Measurements from ENCODE around the gene NAP1L4. TPM values are rescaled to one million over a fixed set of nuclear protein-coding genes. Genes with fewer than 3 reads are reported as not detected.
A peak's percentile ranks its signal among the peaks of the same experiment; 100 is the strongest.
"Not testable (repeated sequence)": the region's sequence is repeated elsewhere in the genome, so short reads cannot be mapped to it uniquely, and the experiment has no call there.

NAP1L4 gene
- polyA plus RNA-seq, 3 donors: 181 to 220 (median 190) TPM

DNA sequence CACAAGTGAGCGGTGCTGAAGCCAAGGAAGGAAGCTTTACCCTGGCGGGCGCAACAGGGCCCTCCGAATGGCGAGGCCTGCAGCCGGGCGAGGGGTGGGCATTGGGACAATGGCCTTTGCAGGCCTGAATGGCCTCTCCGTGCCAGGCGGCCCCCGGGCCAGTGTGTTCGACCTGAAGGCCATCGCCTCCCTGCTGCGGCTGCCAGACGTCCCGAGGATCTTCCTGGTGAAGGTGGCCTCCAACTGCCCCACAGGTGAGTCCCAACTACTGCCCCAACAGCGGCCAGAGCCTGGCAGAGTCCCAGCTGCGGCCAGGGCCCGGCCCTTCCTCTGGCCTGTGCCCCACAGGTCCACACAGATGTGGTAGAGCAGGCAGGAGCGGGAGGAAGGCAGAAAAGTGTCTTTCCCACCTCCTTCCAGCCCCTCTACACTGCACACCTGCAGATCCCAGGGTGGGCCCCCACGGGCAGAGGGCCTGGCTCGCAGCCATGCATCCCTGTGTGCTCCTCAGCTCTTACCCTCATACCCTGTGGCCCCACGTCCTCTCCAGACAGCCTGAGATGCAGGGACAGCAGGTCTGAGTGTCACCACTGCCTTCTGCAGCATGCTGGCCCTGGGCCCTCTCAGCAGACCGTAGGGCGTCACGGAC, 74.2 kb downstream of the NAP1L4 start:
- no peak for DNase-seq (ENCODE audit: extremely low read depth in 1 of 11, low read depth in 9 of 11, low spot score in 4 of 11)

DNA sequence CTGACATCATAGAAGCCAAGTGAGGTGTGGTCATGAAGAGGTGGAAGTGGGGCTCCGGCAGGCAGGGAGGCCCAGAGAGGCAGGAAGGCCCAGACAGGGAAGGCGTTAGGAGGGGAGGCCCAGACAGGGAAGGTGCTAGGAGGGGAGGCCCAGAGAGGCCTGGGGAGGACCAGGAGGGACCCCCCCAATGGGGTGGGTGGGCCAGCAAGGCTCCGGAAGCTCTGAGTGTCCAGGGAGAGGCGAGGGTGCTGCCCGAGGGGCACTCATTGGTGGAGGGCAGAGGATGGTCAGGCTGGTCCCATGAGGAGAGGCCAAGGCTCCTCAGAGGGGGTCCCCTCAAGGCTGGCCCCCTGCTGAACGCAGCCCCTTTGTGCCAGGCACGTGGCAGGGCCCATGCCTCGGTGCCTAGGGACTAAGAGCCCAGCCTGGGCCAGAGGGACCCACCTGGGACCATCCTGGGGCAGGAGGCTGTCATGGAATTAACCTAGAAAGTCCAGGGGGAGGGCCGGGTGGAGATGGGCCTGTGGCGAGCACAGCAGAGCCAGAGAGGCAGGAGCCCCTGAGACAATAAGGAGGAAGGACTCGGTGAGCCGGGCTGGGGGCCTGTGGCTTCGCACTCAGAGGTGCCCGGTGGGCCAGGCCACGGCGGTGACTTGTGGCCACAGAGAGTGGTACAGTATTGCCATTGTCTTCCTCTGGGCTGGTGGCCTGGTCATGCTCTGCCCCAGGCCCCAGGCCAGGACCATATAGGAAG, 75.1 kb downstream of the NAP1L4 start:
- DNase-seq (ENCODE audit: extremely low read depth in 1 of 11, low read depth in 9 of 11, low spot score in 4 of 11): no peak

DNA sequence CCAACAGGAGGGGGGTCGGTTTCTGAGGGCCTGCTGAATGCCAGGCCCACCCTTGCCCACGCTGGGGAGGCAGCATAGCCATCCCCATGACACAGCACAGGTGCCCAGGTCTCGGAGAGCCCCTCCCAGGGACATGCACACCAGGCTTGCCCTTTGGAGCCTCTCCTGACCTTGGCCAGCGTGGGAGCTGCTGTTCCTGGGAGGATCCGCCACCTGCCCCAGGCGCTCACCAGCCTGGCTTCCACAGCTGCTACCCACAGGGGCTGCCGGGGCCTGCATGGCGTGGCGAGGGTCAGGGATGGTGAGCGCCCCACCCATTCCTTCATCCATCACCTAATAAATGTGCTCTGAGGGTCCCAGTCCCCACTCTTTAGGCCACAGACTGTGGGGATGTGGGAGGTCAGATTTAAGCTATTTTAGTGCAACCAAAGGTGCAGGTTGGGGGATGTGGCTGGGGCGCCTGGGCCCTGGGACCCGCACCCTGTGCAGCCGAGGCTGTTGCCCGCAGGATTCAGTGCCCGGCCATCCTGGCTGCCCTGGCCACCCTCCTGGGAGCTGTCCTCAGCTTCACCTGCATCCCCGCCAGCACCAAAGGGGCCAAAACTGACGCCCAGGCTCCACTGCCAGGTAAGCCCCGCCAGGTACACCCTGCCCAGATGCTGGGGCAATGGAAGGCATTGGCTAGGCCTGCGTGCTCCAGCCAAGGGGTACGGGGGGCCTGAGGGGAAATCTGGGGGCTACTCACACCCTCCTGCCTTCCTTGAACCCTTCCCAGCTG, 75.8 kb downstream of the NAP1L4 start:
- DNase-seq (ENCODE audit: extremely low read depth in 1 of 11, low read depth in 9 of 11, low spot score in 4 of 11): no peak

DNA sequence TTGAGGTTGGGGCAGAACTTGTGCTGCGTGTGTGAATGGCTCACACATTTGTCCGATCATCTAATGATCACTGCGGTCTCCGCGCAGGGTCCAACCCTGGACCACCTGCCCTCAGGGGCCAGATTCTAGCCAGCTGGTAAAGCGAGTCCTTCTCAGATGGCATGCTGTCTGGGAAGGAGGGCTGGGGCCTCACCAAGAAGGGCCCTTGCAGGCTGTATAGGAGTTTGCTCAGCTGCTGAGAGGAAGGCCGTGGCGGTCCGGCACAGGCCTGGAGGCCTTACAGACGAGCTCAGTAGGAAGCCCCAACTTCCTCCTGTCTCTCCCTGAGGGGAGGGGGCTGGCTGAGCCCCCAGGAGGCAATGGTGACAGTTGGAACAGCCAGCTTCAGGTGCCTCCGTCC, 76.7 kb downstream of the NAP1L4 start:
- DNase-seq (ENCODE audit: extremely low read depth in 1 of 11, low read depth in 9 of 11, low spot score in 4 of 11): no peak

DNA sequence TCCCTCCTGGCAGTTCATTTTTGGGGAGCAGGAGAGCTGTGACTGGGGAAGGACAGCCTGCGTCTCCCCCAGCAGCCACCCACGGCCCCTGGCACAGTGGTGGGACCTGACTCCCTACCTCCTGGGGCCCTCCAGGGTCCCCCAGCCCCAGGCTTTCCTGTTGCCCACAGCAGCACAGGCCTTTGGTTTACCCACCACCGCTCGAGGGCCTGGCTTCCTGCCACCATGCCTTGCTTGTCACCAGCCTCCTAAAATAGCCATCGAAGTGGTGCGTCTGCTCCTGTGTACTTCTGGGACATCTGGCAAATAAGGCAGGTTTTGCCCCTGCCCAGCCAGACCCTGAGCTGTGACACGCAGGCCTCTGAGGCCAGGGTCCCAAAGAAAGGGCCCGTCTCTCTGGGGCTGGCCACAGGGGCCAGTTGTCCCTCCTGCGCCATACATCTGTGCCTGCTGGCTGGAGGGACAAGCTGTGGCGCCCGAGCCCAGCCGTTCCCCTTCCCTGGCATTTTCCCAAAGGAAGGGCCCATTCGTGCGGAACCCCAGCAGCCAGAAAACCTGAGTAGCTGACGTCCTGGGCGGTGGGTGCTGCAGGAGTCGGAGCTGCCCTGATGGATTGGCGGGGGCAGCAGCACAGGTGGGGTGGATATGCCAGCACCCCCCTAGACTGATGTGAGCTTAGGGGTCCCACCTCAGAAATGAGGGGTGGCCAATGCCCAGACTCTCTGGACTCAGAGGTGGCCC, 77.5 kb downstream of the NAP1L4 start:
- no peak for DNase-seq (ENCODE audit: extremely low read depth in 1 of 11, low read depth in 9 of 11, low spot score in 4 of 11)

DNA sequence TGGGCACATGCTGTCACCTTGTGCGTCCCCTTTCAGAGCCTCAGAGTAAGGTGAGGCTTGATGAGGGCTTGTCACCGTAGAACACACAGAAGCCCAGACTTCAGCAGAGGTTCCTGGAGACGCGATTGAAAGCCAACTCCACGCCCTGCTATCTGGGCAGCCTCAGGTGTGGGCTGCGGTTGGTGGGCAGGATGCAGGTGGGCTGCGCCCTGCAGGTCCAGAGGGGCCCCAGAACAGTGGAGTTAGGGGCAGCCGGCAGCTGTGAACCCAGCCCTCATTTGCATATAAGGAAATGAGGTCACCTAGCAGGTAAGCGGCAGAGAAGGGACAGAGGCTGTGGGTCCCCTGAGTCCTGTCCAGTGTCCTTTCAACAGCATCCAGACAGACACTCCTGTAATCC, 78.4 kb downstream of the NAP1L4 start:
- DNase-seq (ENCODE audit: extremely low read depth in 1 of 11, low read depth in 9 of 11, low spot score in 4 of 11): no peak

DNA sequence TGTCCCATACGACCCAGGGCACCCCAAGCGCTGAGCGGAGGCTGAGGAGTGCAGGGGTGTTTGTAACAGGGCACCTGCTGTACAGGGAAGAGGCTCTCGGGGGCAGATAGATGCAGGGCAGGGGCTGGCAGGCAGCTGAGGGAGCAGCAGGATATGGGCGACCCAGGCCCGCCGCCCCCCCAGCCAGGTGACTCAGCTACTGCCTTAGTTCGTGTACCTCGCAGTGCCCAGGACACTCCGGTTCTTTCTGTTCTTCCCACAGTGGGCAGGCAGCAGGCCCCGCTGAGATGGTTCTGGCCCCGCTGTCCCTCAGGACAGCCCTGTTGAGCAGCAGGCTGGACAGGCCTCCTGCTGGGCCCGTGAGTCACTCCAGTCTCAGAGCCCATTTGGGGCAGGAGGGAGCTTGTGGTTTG, 79.1 kb downstream of the NAP1L4 start:
- no peak for DNase-seq (ENCODE audit: extremely low read depth in 1 of 11, low read depth in 9 of 11, low spot score in 4 of 11)

DNA sequence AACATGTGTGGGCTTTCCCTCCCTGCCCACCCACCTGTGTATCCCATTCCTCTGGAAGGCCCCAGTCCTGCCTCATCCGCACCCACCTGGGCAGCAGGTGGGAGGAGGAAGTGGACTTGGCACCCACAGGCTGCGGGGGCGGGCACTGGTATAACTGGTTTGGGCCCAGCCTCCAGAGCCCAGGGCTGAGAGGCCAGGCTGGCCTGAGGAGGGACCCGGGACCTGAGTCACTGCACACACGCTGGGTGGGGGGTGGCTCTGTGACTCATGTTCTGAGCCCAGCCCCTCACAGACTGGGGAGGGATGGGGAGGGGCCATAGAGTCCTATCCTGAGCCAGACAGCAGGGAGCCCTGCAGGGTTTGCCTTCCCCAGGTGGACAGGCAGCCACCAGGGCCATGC, 79.6 kb downstream of the NAP1L4 start:
- DNase-seq (ENCODE audit: extremely low read depth in 1 of 11, low read depth in 9 of 11, low spot score in 4 of 11): peak in 3 of 11 donors; percentile 25 to 56 (median 48)

DNA sequence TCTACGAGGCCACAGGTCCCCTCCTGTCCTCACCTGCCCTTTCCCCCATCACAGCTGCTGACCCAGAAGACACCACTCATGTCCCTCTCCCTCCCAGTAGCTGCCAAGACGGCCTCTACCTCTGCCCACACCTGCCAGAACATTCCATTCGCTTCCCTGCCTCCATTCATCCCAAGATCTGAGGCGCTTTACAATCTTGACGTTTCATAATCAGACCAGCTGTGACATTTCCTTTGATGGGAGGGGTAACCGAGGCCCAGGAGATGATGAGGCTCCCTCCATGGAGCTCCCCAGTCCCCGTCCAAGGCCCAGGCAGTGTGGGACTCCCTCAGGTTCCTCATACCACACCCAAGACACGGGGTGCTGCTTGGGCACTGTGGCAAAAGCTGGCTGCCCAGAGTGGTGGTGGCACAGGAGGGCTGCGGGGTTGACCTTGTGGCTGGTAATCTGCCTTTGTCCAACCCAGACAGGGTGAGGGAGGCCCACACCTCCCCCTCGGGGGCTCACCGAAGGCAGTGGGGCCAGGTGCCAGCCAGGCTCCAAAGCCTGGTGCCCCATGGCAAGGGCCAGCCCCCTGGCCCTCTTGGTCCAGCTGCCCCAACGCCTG, 80.2 kb downstream of the NAP1L4 start:
- DNase-seq (ENCODE audit: extremely low read depth in 1 of 11, low read depth in 9 of 11, low spot score in 4 of 11): no peak

DNA sequence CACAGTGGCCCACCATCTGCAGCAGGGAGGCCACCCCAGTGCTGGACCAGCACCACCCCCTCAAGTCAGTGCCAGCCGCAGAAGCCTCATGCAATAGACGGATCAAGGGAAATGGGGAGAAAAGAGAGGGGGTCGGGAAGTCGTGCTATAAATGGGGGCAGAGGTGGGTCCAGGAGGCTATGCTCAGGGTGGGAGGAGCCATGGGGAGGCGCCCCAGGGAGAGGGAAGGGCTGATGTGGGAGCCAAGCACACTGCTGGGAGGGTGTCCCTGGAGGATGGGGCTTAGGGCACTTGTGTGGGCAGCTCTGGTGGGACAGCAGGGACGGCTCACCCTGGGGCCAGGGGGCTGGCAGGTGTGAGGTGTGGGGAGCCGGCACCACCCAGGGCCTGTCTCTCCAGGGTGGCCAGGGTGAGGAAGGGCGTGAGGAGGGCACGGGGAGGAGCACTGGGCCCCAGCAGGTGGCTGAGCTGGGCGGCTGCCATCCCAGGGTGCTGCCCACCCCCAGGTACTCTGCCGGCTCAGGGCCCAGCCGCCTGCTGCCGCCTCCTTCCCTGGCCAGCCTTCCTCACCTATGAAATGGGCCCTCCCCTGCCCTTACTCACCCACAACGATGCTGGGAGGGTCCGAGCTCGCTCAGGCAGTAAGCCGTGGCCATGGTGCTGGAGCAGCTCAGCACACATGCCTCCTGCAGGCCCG, 80.9 kb downstream of the NAP1L4 start:
- no peak for DNase-seq (ENCODE audit: extremely low read depth in 1 of 11, low read depth in 9 of 11, low spot score in 4 of 11)

DNA sequence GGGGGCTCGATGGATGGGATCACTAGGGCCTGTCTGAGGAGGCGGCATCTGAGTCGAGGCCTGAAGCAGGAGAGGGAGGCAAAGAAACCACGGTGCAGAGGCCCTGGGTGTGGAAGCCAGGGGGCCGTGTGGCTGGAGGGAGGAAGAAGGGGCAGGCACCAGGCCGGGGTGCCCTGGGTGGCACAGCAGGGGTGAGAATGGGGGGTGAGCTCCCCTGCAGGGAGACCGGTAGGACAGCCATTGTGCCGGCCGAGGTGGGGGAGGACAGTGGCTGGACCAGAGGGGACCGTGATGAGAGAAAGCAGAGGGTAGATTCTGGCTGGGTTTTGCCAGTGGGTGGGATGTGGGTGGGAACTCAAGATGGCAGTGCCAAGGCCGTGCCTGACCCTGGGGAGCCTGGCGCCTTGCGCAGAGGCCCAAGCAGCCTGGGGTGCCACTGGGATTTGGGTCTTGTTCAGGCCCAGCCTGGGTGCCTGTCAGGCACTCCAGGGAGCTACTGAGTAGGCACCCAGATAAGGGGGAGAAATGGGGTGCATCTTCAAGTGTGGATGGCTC, 81.7 kb downstream of the NAP1L4 start:
- no peak for DNase-seq (ENCODE audit: extremely low read depth in 1 of 11, low read depth in 9 of 11, low spot score in 4 of 11)

DNA sequence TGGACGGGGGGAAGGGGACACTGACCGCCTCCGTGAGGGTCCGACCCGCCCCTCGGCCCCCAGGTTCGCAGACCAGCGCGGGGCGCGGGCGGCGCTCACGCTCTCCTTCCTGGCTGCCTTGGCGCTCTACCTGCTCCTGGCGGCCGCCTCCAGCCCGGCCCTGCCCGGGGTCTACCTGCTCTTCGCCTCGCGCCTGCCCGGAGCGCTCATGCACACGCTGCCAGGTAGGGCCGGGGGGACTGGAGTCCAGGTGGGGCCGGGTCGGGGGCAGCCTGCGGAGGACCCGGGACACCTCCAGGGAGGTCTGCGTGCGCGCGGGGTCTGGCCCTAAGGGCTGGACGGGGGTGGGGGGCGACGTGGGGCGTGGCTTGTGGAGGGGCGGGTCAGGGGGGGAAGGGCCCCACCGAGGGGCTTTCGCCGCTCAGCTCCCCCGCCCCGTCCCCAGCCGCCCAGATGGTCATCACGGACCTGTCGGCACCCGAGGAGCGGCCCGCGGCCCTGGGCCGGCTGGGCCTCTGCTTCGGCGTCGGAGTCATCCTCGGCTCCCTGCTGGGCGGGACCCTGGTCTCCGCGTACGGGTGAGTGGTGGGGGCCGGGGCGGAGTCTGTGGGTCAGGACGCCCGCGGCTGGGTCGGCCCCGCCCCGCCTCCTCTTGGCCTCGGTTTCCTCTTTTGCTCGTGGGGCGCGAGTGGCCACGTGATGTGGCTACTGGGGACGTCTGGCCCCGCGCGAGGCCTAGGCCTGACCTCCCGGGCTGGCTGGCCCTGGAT, 82.8 kb downstream of the NAP1L4 start:
- no peak for DNase-seq (ENCODE audit: extremely low read depth in 1 of 11, low read depth in 9 of 11, low spot score in 4 of 11)

DNA sequence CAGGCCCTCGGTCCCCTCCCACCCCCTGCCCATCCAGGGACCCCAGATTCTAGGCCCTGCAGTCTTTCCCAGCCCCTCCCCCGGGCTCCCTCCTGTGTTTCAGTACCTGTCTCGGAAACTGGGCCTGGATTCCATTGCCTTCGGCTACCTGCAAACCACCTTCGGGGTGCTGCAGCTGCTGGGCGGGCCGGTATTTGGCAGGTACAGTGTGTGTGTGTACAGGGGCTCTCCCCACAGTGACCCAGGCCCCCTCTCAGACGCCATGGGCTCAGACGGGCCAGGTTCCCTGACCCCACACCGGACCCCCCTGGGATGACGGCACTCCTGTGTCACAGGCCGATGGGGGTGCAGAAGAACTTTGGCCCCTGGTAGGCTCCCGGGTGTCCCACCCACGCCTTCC, 84.0 kb downstream of the NAP1L4 start:
- no peak for DNase-seq (ENCODE audit: extremely low read depth in 1 of 11, low read depth in 9 of 11, low spot score in 4 of 11)

DNA sequence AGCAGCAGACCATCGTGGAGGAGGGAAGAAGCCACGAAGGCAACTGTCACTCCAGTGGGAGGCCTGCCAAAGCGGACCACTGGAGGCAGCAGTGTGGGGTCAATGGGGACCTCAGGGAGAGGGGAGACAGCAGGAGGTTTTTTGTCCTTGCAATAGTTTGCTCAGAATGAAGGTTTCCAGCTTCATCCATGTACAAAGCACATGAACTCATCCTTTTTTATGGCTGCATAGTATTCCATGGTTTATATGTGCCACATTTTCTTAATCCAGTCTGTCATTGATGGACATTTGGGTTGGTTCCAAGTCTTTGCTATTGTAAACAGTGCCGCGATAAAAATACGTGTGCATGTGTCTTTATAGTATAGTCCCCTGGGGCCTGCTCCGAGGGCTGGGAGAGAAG, 86.8 kb downstream of the NAP1L4 start:
- DNase-seq (ENCODE audit: extremely low read depth in 1 of 11, low read depth in 9 of 11, low spot score in 4 of 11): not testable (repeated sequence)

DNA sequence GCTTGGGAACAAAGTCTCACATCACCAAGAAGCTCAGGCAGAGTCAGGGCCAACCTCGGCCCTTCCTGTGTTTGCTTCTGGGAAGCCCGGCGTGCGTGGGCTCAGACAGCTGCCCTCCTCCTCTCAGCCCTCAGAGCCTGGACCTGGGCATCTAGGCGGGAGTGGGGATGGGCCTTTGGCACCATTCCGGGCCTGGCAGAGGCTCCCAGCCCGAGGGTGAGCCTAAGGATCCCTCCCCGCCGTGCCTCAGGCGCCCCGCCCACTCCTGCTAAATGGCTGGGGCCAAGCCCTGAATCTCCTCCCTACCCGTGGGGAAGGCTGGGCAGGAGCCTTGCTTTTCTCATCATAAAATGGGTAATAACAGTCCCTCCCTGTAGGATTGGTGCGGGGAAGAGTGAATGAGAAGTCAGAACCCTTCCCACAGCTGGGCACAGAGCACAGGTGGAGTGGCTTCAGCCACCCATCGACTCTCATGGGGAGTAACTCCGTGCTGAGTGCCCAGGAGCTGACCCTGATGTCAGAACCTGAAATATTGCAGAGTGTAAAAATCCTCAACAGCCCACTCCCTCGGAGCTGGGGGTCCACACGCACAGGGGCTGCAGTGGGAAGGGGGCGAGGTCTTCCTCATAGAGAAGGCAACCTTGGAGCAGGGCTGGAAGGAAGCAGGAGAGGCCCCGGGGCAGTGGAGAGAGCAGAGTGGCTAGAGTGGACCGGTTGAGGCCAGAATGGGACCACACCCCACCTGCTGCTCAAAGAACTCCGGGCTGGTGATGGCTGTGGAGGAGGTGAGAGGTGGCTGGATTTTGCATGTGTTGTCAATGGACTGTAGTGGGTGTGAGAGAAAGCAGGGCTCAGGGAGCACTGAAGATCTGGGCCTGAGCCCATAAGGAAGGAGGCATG, 87.7 kb downstream of the NAP1L4 start:
- no peak for DNase-seq (ENCODE audit: extremely low read depth in 1 of 11, low read depth in 9 of 11, low spot score in 4 of 11)

DNA sequence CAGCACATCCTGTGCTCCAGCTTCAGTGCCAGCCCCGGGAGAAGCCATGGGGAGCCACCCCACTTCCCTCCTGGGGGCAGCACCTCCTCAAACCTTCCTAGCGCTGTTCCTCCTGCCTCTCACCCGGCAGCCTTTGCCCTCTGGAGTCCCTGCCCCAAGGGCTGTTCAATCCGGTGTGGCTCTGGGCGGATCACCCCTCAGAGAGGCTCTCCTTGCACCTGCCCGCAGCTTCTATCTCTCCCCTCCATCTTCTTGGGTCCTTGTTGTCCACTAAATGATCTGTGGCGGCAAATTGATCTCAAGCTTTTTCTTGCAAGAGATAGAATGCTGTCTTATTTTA, 88.5 kb downstream of the NAP1L4 start:
- DNase-seq (ENCODE audit: extremely low read depth in 1 of 11, low read depth in 9 of 11, low spot score in 4 of 11): no peak

All from renal cortex interstitium (tissue), 11 donors.